SU-DHL-6 (cell line): ENCODE measurements around the gene HOXC4.

Source experiments
- H2AFZ ChIP-seq: fragments of 200-600 bp; sonication (generic); 2 replicates; pipeline ENCODE4 v1.6.1; 2014; ENCODE audit warnings: low read depth, mild to moderate bottlenecking, moderate library complexity, mixed read lengths, antibody characterized with exemption, low read length; ENCODE audit not compliant: severe bottlenecking
- H3F3A ChIP-seq: fragments of 200-600 bp; shearing (Covaris generic); 2 replicates; pipeline ENCODE4 v1.6.0; 2016; ENCODE audit warnings: antibody characterized with exemption, mild to moderate bottlenecking; ENCODE audit not compliant: insufficient read depth
- H3K27ac ChIP-seq: fragments of 200-600 bp; sonication (generic); 2 replicates; pipeline ENCODE4 v1.5.1; 2016; ENCODE audit warnings: low read depth, mild to moderate bottlenecking, low read length, moderate library complexity, mixed read lengths
- H3K27me3 ChIP-seq: fragments of 200-600 bp; sonication (generic), shearing (Covaris generic); 2 replicates; pipeline ENCODE4 v1.6.0; 2014; ENCODE audit warnings: mild to moderate bottlenecking, low read length
- H3K36me3 ChIP-seq: fragments of 200-600 bp; sonication (generic); 2 replicates; pipeline ENCODE4 v1.6.1; 2014; ENCODE audit warnings: mild to moderate bottlenecking, low read length, mixed read lengths
- H3K4me2 ChIP-seq: fragments of 300-600, 200-600 bp; shearing (Covaris generic), sonication (generic); 2 replicates; pipeline ENCODE4 v1.6.0; 2014; ENCODE audit warnings: low read length, low read depth, mild to moderate bottlenecking; ENCODE audit not compliant: poor library complexity, severe bottlenecking
- H3K4me3 ChIP-seq: fragments of 200-600 bp; sonication (generic); 2 replicates; pipeline ENCODE4 v1.5.1; 2014; ENCODE audit warnings: antibody characterized with exemption, low read length, mild to moderate bottlenecking, mixed read lengths; ENCODE audit not compliant: insufficient read depth, poor library complexity, severe bottlenecking
- H3K79me2 ChIP-seq: fragments of 200-600 bp; sonication (generic); 2 replicates; pipeline ENCODE4 v1.6.1; 2014; ENCODE audit warnings: mild to moderate bottlenecking, low read length, moderate library complexity; ENCODE audit not compliant: insufficient read depth
- H3K9ac ChIP-seq: fragments of 200-600 bp; sonication (generic); 2 replicates; pipeline ENCODE4 v1.7.0; 2014; ENCODE audit warnings: mild to moderate bottlenecking, low read length
- H3K9me2 ChIP-seq: fragments of 200-600 bp; sonication (generic); replicated peaks from 2 replicates; pipeline ENCODE4 v1.6.1; 2014; ENCODE audit warnings: low read length; ENCODE audit not compliant: insufficient read depth
- H3K9me3 ChIP-seq: fragments of 200-600 bp; sonication (generic); 2 replicates; pipeline ENCODE4 v1.6.1; 2014; ENCODE audit warnings: low read length, mixed read lengths; ENCODE audit not compliant: insufficient read depth
- H4K20me1 ChIP-seq: fragments of 200-600 bp; sonication (generic); 2 replicates; pipeline ENCODE4 v1.6.1; 2014; ENCODE audit warnings: low read depth, mild to moderate bottlenecking, antibody characterized with exemption, low read length, moderate library complexity, mixed read lengths
- EZH2phosphoT487 ChIP-seq: fragments of 200-600 bp; sonication (generic), shearing (Covaris generic); conservative IDR thresholded peaks from 2 replicates; pipeline ENCODE4 v1.6.1; 2018; ENCODE audit warnings: mild to moderate bottlenecking, antibody characterized with exemption, low read length, moderate library complexity, mixed read lengths
- TF ChIP-seq, protein P1 (sequence below): fragments of 200-600 bp; sonication (generic); IDR thresholded peaks from one replicate; pipeline ENCODE4 v1.5.1; 2017; ENCODE audit warnings: antibody characterized with exemption, mild to moderate bottlenecking, low read length, moderate library complexity; ENCODE audit not compliant: insufficient read depth, poor library complexity, severe bottlenecking

HOXC4 gene

DNA sequence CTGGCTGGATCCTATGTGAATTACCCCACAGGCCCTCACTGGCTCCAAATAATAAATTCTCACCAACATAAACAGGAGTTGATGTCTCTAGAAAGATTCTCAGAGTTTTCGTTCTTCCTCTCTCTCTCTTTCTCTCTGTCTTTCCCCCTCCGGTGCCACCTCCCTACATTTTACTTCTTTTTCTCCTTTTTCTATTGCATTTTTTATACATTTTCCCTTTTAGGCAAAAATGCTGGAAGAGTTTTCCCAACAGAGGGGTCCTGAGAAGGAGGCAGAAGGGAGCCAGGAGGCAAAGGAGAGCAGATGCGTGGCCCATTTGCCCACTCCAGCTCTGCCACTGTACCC, 26.2 kb upstream of the HOXC4 start:
- H3K9me3 ChIP-seq, result no peaks in the 10 kb centered on the region
- no peaks in the 10 kb centered on the region for H3K36me3 ChIP-seq
- no peak overlapping the region for H3K9ac ChIP-seq
- no peak overlapping the region for H3K27ac ChIP-seq
- H3K4me2 ChIP-seq, result no peak overlapping the region
- no peaks in the 10 kb centered on the region for H3K9me2 ChIP-seq
- no peaks in the 10 kb centered on the region for H4K20me1 ChIP-seq
- H2AFZ ChIP-seq, result no peak overlapping the region
- H3F3A ChIP-seq, result no peaks in the 10 kb centered on the region
- TF ChIP-seq, protein P1, sequence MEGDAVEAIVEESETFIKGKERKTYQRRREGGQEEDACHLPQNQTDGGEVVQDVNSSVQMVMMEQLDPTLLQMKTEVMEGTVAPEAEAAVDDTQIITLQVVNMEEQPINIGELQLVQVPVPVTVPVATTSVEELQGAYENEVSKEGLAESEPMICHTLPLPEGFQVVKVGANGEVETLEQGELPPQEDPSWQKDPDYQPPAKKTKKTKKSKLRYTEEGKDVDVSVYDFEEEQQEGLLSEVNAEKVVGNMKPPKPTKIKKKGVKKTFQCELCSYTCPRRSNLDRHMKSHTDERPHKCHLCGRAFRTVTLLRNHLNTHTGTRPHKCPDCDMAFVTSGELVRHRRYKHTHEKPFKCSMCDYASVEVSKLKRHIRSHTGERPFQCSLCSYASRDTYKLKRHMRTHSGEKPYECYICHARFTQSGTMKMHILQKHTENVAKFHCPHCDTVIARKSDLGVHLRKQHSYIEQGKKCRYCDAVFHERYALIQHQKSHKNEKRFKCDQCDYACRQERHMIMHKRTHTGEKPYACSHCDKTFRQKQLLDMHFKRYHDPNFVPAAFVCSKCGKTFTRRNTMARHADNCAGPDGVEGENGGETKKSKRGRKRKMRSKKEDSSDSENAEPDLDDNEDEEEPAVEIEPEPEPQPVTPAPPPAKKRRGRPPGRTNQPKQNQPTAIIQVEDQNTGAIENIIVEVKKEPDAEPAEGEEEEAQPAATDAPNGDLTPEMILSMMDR, result no peak
- no peak for TF ChIP-seq EZH2phosphoT487
- H3K79me2 ChIP-seq, result no peaks in the 10 kb centered on the region
- H3K27me3 ChIP-seq, result no peaks in the 10 kb centered on the region
- H3K4me3 ChIP-seq, result no peak overlapping the region

DNA sequence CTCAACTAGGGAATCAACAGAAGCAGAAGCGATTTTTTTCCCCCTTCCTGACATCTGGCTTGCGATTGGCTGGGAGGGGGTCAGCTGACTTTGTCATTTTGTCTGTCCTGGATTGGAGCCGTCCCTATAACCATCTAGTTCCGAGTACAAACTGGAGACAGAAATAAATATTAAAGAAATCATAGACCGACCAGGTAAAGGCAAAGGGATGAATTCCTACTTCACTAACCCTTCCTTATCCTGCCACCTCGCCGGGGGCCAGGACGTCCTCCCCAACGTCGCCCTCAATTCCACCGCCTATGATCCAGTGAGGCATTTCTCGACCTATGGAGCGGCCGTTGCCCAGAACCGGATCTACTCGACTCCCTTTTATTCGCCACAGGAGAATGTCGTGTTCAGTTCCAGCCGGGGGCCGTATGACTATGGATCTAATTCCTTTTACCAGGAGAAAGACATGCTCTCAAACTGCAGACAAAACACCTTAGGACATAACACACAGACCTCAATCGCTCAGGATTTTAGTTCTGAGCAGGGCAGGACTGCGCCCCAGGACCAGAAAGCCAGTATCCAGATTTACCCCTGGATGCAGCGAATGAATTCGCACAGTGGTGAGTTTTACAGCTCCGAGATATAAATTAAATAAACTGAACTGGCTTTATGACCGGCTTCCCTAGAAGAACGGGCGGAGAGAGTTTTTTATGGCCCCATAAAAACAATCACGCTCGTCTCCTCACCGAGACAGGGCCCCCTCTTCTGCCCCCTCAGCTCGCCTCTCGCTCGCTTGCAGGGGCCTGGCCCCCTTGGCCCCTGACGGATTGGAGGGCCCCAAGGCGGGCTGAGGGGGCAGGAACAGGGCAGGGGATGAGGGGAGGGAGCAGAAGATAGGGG, 25.1 kb upstream of the HOXC4 start, which contains the start of gene HOXC6:
Gene HOXC6, plus strand, starts transcription at position 127 of the 888 bp plus-strand sequence. Its CDS starts 82 bp downstream, at position 209.
- Histone ChIP-seq H3K9me2 (no peaks in the 10 kb centered on the region), H3K36me3 (no peaks in the 10 kb centered on the region), H2AFZ (no peak within 1 kb of the TSS), H3K4me2 (no peak within 1 kb of the TSS), H4K20me1 (no peaks in the 10 kb centered on the region), H3K9me3 (no peaks in the 10 kb centered on the region), H3F3A (no peaks in the 10 kb centered on the region), H3K9ac (no peak within 1 kb of the TSS), H3K27me3 (no peaks in the 10 kb centered on the region), H3K4me3 (no peak within 1 kb of the TSS), H3K79me2 (no peaks in the 10 kb centered on the region), H3K27ac (no peak within 1 kb of the TSS)
- no peak for TF ChIP-seq EZH2phosphoT487
- TF ChIP-seq, protein P1, result no peak

DNA sequence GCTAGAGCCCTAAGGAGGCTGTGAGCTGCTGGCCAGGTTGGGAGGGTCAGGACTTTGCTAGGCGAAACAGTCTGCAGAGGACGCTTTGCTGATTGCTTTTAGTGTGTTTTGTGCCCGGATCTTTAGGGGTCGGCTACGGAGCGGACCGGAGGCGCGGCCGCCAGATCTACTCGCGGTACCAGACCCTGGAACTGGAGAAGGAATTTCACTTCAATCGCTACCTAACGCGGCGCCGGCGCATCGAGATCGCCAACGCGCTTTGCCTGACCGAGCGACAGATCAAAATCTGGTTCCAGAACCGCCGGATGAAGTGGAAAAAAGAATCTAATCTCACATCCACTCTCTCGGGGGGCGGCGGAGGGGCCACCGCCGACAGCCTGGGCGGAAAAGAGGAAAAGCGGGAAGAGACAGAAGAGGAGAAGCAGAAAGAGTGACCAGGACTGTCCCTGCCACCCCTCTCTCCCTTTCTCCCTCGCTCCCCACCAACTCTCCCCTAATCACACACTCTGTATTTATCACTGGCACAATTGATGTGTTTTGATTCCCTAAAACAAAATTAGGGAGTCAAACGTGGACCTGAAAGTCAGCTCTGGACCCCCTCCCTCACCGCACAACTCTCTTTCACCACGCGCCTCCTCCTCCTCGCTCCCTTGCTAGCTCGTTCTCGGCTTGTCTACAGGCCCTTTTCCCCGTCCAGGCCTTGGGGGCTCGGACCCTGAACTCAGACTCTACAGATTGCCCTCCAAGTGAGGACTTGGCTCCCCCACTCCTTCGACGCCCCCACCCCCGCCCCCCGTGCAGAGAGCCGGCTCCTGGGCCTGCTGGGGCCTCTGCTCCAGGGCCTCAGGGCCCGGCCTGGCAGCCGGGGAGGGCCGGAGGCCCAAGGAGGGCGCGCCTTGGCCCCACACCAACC, 23.9 kb upstream of the HOXC4 start:
- no peak overlapping the region for H3K4me2 ChIP-seq
- H4K20me1 ChIP-seq, result no peaks in the 10 kb centered on the region
- H3K4me3 ChIP-seq, result no peak overlapping the region
- H3K79me2 ChIP-seq, result no peaks in the 10 kb centered on the region
- H3K36me3 ChIP-seq, result no peaks in the 10 kb centered on the region
- H3K9me3 ChIP-seq, result no peaks in the 10 kb centered on the region
- no peak overlapping the region for H3K27ac ChIP-seq
- H3K9me2 ChIP-seq, result no peaks in the 10 kb centered on the region
- no peak for TF ChIP-seq EZH2phosphoT487
- TF ChIP-seq, protein P1, result no peak
- H2AFZ ChIP-seq, result no peak overlapping the region
- no peaks in the 10 kb centered on the region for H3K27me3 ChIP-seq
- no peaks in the 10 kb centered on the region for H3F3A ChIP-seq
- H3K9ac ChIP-seq, result no peak overlapping the region
